ENCODE measurements around the gene C4BPA. TPM values are rescaled to one million over a fixed set of nuclear protein-coding genes. Genes with fewer than 3 reads are reported as not detected.

The C4BPA gene
- total RNA-seq, 1 donor from 2014 or later = not detected

DNA sequence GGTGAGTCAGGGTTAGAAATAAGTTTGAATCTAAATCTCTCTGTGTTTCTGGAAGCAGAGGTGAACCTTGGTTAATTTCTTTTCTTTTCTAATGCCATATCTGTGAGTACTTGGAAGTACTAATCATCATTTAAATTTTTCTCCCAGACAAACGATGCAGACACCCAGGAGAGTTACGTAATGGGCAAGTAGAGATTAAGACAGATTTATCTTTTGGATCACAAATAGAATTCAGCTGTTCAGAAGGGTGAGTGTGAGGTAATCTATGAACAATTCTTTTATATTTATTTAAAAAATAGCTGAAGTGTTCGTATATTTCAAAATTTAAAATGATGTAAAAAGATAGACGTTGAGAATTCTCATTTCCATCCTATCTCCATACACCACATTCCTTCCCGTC is 11.2 kb downstream of the C4BPA start:
- DNase-seq (ENCODE audit: low read depth in 2 of 2) = no peak

DNA sequence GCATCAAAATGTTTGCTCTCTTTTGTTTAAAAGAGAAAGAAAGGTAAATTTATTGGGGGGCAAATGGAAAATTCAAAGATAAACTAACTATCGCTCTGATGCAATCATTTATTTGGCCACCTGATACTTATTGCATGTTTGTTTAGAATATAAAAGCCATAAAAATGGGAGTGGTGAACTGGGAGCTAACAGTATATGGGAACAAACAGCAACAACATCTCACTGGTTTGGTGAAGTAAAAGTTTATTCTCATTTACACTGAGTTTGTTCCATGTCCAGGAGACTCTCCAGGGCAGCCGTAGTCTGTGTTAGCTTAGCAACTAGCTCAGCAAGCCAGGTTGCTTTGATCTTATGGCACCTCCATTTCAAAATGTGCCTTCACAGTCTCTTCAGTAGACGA is 20.4 kb downstream of the C4BPA start:
- DNase-seq (ENCODE audit: low read depth in 2 of 2) = no peak

DNA sequence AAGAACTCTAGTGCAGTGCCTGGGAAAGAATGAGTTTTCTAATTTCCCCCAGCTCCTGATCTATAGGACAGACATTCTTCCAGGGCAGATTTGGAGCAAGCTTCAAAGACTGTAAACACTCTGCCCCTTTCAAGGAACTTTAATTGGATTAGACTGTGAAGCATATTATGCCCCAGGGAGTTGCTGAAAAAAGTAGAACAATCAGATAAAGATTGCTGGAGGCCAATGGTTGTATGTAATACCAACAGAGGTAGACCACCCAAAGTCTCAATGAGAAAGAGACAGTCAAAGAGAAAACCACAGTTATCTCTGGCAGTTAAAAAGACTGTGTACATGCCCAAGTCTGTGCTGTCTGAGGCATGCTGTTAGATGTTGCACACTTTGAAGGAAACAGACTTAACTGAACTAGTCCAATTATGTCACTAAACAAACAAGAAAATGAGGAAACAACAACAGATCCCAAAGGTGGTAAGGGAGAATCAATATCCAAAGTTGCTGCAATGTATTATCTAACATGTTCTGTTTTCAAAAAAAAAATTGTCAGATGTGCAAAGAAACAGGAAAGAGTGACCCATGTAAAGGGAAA is 24.4 kb downstream of the C4BPA start:
- DNase-seq (ENCODE audit: low read depth in 2 of 2) = no peak

DNA sequence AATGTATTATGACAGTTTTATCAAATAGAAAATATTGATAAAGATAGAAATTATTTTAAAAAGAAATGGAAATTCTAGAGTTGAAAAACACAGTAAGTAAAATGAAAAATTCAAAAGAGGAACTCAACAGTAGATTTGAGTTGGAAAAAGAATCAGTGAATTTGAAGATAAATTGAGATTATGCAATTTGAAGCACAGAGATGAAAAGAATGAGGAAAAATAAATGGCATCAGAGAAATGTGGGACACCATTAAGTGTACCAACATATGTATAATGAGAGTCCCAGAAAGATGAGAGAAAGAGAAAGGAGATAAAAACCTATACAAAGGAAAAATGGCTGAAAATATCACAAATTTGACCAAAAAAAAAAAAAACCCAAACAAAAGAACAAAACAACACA is 25.0 kb downstream of the C4BPA start:
- no peak for DNase-seq (ENCODE audit: low read depth in 2 of 2)

DNA sequence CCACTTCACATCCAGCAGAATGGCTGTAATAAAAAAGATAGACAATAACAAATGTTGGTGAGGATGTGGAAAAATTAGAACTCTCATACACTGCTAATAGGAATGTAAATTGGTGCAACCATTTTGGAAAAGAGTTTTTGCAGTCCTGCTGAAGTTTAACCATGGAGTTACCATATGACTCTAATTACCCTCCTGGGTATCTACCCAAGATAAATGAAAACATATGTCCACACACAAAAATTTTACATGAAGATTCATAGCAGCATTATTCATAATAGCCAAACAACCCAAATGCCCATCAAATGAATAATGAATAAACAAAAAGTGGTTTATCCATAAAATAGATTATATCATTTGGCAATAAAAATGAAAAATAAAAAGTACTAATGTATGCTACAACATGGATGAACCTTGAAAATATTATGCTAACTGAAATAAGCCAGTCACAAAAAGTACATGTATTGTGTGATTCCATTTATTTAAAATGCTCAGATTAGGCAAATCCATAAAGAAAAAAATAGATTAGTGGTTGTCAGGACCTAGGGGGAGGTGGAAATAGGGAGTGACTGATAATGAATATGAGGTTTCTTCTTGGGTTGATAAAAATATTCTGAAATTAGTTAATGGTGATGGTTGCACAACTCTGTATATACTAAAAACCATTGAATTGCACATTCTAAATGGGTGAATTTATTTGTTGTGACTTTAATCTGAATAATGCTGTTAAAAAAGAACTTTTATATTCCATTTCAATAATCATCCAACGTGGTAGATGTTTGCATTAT is 26.4 kb downstream of the C4BPA start:
- DNase-seq (ENCODE audit: low read depth in 2 of 2) = no peak

DNA sequence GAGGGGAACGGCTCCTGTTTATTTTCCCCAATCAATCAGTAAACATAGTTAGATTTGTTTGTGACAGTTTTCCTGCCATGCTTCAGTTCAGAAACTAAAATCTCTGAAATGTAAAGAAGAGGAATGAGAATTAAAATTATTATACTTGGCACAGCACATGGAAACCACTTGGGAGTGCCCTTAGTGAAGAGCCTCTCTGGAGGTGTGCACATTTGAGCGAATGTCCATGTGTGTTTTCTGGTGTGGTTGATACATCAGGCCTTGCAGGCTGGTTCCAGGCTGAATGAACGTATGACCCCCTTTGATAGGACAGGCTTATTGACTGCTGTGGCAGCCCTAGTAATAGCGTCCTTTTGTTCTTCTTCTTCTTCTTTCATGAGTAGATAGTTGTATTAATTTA is 27.1 kb downstream of the C4BPA start:
- DNase-seq (ENCODE audit: low read depth in 2 of 2) = no peak

DNA sequence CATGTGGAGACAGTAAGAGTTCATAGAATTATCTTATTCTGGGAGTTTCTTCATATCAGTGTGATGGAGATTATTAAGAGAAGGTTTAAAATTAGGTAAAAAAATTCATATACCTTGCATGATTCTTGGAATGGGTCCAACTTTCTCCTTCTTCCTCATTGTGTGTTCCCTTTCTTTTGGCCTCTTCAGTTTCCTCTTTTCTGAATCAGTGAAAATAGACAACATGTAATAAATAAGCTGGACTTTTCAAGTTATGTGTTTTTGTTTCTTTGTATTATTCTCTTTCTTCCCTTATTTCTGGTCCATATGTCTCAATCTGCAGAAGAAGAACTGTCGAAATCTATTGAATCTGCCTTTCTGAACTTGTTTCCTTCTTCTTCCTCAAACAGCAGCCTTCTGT is 30.5 kb downstream of the C4BPA start:
- no peak for DNase-seq (ENCODE audit: low read depth in 2 of 2)

DNA sequence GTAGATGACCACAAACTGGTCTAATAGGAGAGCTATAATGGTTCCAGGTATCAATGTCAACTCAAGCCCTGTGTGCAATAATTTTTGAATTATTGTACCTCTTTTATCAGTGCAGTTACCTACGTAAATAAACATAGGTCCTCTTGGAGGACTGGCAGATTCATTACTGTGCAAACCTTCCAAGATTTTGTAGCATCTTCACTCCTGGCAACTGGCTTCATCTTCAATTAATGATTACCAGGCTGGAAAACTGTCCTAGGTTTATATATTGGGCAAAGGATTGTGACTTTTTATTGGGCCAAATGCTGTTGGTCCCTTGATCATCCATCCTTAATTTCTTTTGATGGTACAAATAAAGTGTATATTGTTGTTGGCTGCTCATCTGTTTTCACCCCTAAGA is 35.6 kb downstream of the C4BPA start:
- DNase-seq (ENCODE audit: low read depth in 2 of 2) = no peak

DNA sequence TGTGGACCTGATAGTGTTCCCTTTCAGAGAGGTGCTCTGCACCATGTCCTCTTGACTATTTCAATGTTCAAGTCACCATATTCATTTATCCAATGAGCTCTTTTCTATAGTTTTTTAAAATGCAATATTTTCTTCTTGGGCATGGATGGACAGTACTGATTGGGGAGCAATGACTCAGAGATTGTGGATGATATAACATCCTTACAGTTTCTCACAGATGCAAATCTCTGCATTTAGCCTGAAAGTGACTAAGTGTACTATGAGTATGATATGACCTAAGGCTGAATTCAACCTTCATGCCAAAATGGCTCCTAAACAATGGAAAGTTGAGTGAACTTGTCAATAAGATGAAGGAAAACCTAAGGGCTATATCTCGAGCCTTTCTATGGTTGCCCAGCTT is 36.5 kb downstream of the C4BPA start:
- peak in 1 of 2 donors; percentile 3 for DNase-seq (ENCODE audit: low read depth in 2 of 2)

DNA sequence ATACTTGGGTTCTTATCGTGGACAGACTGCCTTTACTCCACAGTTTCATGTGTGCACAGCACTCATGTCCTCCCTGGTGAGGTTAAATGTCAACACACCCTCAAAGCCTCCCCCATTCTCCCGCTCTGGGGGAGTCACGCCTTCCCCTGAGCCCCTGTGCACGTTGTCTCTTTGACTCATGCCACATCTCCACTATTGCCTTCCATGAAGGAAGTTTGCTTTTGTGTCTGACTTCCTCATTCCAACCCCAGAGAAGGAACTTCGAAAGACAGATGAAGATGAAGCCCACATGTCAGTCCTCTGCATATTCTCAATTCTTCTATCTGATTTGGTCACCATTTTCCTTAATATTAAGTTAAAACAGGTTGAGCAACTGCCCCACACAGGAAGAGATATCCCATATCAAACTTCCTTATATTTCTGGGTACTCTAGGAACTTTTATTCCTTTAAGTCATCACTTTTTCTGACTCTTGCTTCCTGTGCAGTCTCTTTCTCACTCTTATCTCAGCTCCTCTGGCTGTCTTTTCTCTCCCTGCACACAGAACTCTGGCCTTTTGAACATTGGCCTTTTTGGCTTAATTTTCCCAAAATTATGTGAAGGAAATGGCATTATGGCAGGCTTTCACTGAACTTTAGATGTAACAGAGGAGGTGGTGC is 41.5 kb downstream of the C4BPA start:
- no peak for DNase-seq (ENCODE audit: low read depth in 2 of 2)

DNA sequence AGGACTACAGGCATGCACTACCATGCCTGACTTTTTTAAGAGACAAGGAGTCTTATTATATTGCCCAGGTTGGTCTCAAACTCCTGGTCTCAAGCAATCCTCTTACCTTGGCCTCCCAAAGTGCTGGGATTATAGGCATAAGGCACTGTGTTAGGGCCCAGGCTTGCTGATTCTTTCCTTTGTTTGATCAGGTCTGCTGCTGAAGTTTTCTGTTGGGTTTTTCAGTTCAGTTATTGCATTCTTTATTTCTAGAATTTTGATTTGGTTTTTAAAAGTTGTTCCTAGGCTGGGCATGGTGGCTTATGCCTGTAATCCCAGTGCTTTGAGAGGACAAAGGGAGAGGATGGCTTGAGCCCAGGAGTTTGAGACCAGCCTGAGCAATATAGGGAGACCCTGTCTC is 47.9 kb downstream of the C4BPA start:
- no peak for DNase-seq (ENCODE audit: low read depth in 2 of 2)

DNA sequence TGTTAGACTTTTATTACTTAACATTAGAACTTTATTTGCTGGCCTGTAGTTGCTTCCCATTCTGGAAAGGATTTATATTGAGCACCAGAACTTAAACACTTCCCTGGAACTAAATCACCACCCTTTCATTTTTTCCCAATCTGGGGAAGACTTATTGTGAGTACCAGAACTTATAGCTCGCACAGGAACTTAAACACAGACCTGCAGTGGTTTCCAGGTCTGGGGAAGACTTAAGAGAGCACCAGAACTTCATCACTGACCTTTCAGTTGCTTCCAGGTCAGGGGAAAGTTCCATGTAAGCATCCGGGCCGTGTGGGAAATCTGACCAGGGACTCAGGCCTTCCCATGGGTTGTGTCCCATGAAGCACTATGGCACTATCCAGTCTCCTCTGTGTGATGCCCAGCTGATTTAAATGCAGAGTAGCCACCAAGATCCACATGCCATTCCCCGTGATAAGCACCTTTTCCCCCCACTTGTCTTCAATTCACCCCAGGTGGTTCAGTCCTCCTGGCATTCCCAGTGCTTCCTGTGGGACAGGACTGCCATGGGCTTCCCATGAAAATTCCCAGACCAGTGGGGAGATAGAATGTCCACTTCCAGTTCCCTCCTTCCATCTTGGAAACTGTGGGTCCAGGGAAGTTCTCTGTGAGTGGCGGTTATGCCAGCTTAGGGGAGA is 48.9 kb downstream of the C4BPA start:
- no peak for DNase-seq (ENCODE audit: low read depth in 2 of 2)

DNA sequence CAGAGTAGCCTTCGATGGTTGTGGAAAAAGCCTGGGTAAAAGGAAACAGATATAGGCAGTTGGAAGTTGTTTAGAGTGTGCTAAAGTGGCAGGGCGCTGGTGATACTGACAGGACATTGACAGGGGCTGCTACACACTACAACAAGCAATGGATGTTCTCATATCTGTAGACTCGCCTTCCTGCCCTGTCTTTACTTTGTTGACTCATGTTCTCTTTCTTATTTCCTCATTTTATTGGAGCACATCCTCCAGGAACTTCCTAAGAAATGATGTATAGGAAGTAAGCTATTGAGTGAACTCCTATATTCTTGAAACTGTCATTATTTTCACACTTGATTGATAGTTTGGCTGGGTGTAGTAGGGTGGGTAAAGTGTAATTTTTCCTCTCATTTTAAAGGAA is 51.0 kb downstream of the C4BPA start:
- DNase-seq (ENCODE audit: low read depth in 2 of 2) = peak in 1 of 2 donors; percentile 56

DNA sequence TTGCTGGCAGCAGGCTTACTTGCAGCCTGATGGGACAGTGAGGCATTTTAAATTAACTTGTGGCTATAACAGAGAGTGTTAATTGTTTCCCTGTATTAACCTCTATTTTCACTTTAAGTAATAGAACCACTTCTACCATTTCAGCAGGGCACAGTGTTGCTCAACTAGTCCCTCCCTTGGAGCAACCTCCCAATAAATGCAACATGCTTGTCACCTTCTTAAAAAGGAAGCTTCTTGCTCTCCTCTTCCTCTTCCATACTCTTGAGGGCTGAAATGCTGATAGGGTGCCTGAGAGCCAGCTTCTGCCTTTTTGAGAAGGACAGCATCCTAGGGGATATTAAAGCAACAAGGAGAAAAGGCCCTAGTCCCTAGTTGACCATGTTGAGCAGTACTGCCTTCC is 52.1 kb downstream of the C4BPA start:
- DNase-seq (ENCODE audit: low read depth in 2 of 2) = no peak

DNA sequence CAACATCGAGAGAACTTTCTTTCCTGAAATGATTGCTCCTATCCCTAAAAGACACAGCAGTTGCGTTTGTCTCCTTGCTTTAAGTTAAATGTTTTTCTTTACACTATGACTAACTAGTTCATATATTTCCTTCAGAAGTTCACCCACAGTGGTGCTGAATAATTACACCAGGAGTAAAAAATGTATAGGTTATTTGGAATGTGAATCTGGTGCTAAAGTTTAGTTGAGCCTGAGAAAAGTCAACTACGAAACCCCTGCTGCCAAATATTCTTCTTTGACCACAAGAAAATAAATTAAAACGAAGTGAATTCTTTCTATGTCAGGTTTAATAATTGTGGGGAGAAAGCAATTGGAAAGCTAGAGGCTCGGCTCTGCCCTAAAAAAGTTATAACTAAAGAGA is 52.8 kb downstream of the C4BPA start:
- DNase-seq (ENCODE audit: low read depth in 2 of 2) = no peak

DNA sequence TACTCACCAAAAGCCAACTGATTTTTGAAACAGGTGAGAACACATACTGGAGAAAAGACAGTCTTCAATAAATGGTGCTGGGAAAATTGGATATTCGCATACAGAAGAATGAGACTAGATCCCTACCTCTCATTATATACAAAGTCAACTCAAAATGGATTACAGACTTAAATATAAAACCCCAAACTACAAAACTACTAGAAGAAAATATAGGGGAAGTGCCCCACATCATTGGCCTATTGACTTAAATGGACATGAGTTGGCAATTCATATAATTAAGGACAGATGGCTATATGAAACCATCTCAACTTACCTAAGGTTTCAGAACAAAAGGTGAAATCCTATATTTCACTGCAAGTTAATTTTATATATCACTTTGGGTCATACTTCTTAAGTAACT is 60.1 kb downstream of the C4BPA start:
- no peak for DNase-seq (ENCODE audit: low read depth in 2 of 2)

DNA sequence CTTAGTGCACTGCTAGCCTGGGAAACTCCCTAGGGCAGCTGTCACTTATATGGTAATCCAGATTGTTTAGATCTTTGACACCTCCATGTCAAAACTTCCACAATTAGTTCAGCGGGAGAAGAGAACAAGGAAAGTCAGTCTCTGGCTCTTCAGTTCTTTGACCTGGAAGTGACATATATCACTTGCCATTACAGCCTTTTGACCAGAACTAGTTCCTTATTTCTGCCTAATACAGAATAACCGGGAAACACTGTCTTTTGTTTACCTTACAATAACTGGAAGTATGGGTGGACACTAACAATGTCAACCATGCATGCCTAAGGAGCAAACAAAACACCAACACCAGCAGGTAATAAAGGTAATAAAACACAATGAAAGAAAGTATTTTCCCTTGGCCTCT is 68.3 kb downstream of the C4BPA start:
- no peak for DNase-seq (ENCODE audit: low read depth in 2 of 2)

DNA sequence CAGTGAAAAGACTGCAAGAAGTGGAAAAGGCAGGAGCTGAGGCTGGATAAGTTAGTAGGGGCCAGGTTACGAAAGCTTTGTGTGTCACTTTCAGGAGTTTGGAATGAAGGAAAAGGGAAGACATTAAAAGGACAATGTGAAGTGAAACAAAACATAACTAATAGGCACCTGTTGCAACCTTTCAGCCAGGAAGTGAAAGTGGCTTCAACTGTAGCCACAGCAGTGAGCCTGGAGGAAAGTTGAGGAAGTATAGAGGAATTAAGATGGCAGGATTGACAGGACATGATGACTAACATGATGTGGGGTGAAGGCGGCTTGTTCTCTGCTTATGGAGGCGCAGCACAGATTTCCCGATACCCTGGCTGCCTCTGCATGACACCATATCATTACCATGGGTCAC is 68.9 kb downstream of the C4BPA start:
- DNase-seq (ENCODE audit: low read depth in 2 of 2) = no peak

DNA sequence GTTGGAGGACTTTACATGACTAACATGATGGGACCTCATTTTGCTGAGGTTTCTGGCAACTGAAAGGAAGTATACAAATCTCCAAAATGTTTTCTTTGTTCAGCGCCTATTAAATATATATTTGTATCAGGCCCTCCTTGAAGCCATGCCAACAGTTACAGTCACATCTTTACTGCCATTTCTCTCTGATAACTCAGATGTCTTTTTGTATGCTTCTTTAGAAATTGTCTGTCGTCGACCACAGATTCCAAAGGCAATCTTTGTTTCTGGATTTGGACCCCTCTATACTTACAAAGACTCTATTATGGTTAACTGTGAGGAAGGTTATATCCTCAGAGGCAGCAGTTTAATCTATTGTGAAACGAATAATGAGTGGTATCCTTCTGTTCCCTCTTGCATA is 69.4 kb downstream of the C4BPA start:
- DNase-seq (ENCODE audit: low read depth in 2 of 2) = no peak

DNA sequence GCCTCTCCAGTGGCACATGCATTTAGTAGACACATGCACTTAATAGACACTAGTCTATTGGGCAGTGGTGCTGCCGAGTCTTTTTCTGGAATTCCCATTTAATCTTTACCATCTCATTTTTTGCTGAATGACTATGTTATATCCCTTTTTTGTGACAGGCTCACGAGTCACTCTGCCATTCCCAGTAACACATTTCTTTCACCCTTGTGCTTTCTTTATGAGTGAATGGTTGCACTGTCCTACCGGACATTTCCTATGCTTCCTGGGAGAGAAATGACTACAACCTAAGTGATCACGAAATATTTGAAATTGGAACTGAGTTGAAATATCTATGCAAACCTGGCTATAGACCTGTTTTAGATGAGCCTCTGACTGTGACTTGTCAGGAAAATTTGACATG is 70.9 kb downstream of the C4BPA start:
- no peak for DNase-seq (ENCODE audit: low read depth in 2 of 2)

DNA sequence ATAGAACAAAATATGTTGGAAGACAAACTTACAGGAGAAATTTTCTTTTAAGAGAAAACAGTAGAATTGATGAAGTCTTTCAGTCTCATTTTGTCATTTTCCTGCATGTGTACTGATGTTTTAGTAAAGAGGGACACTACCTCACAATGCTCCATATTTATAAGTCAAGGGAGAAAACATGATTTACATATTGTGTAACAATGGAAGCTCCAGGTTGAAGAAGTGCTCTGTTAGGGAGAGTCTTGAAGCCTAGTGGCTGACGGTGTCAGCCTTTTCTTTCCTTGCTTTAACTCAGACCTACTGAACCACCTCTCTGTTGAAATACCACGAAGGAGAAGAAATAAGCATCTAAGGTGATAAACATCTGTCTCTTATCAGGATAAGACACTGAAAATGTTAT is 75.0 kb downstream of the C4BPA start:
- no peak for DNase-seq (ENCODE audit: low read depth in 2 of 2)

DNA sequence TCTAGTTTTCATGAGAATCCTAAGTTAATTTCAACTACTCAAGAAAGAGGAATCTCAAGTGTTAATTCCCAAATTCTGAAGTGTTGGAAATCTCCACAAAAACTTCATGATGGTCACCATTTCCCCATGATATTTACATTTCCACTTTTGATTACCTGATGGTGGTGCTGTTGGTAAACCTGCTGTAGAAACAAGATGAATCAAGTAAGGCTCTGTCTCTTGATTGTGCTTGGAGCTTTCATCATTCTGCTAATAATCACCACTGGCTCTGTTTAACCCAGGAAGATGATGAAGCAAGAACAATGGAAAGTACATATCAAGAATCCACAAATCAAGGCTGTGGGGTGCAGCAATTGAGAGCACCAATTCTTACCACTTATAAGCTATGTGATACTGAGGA is 77.8 kb downstream of the C4BPA start:
- peak; percentile 16 to 55 for DNase-seq (ENCODE audit: low read depth in 2 of 2)

All from lung microvascular endothelial cell (primary cell).